H1 (cell line): Measurements from ENCODE around the gene BTBD16. TPM values are rescaled to one million over a fixed set of nuclear protein-coding genes. Genes with fewer than 3 reads are reported as not detected.

ENCODE experiments used
- polyA plus RNA-seq, 7 experiments: library from polyadenylated mRNA; depleted of rRNA in 3 of 7; stranded (reverse) in 5 of 7; unstranded in 2 of 7; fragments of >200 nt in 5 of 7; fragments of 200-250 nt in 2 of 7; gene quantifications; 1 replicate in 5 of 7; 2 replicates in 1 of 7; 4 replicates in 1 of 7; pipeline versions ENCODE4 v1.2.1 to v1.2.3, GENCODE V29; 2011 to 2013; ENCODE audit warnings: missing spikeins in 2 of 7, mixed read lengths in 2 of 7
- total RNA-seq: library from RNA; stranded (reverse); fragmentation: NEBNext Ultra II Directional; extraction: Animal tissue kit (Norgen Biotek cat#: 25700); gene quantifications from 2 replicates; pipeline ENCODE4 v1.2.1, GENCODE V29; 2021
- TF ChIP-seq, protein P1 (sequence below): IDR thresholded peaks from 2 replicates; pipeline ENCODE4 v1.6.1; 2012; ENCODE audit warnings: low read length, inconsistent platforms

BTBD16 gene
- total and polyA plus RNA-seq, 2 of the 8 experiments (the other 6 are each of a cell fraction or from before 2014, with no cell fraction given) = 0.05 TPM; not detected in 1

DNA sequence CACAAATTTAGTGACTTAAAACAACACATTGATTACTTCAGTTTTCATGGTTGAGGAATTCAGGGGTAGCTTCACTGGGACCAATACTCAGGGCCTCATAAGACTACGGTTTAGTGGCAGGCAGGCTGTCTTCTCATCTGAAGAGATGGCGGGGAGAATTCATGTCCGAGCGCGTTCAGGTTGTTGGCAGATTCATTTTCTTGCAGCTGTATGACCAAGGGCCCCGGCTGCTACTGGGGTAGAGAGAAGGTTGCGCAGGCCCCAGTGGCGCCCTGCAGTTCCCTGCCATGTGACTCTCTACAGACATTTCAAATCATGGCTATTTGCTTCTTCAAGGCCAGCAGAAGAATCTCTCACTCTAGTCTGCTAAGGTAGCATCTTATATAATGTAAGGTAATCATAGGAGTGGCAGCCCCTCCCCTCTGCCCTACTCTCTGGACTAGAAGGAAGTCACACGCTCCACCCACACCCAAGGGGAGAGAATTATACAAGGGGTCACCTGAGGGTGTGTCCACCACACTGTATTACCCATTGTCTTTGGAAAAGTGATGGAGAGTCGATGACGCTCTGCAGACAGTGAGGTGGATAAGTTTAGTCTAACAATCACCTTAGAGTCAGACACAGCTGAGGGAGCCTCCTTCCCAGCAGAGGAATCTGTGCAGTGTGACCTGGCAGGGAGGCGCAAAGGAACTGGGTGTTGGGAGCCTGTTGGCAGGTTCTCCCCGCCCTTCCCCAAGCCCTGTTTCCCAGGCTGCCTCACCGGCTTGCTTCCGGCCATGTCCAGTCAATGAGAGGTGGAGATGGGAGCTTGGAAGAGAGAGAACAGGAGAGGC lies 67.7 kb downstream of the BTBD16 start (continued):
- TF ChIP-seq, protein P1, sequence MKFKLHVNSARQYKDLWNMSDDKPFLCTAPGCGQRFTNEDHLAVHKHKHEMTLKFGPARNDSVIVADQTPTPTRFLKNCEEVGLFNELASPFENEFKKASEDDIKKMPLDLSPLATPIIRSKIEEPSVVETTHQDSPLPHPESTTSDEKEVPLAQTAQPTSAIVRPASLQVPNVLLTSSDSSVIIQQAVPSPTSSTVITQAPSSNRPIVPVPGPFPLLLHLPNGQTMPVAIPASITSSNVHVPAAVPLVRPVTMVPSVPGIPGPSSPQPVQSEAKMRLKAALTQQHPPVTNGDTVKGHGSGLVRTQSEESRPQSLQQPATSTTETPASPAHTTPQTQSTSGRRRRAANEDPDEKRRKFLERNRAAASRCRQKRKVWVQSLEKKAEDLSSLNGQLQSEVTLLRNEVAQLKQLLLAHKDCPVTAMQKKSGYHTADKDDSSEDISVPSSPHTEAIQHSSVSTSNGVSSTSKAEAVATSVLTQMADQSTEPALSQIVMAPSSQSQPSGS = no peak
